Measurements from ENCODE around the gene MORN1.

MORN1 gene

GRCh38 chr1:2273401-2274090, 117.8 kb downstream of the MORN1 start:
- no peak for DNase-seq (ENCODE audit: low spot score)

GRCh38 chr1:2272686-2273400, 118.5 kb downstream of the MORN1 start:
- DNase-seq (ENCODE audit: low spot score), result no peak

GRCh38 chr1:2271841-2272655, 119.3 kb downstream of the MORN1 start:
- DNase-seq (ENCODE audit: low spot score), result no peak

Data from COLO829 (cell line).